ENCODE measurements around the gene ATP8B1. TPM values are rescaled to one million over a fixed set of nuclear protein-coding genes. Genes with fewer than 3 reads are reported as not detected.
"Not testable (repeated sequence)": the region's sequence is repeated elsewhere in the genome, so short reads cannot be mapped to it uniquely, and the experiment has no call there.

ATP8B1 gene
- total RNA-seq (2013): 0.06 TPM
- polyA plus RNA-seq: under 1 TPM; 0.02 to 0.11 (median 0.03) TPM
- polyA minus RNA-seq: under 0.01 and 0.16 TPM in 2 replicates
- 0.46 to 5.2 (median 1.3) reads per million in 11 experiments for total RNA-seq

DNA sequence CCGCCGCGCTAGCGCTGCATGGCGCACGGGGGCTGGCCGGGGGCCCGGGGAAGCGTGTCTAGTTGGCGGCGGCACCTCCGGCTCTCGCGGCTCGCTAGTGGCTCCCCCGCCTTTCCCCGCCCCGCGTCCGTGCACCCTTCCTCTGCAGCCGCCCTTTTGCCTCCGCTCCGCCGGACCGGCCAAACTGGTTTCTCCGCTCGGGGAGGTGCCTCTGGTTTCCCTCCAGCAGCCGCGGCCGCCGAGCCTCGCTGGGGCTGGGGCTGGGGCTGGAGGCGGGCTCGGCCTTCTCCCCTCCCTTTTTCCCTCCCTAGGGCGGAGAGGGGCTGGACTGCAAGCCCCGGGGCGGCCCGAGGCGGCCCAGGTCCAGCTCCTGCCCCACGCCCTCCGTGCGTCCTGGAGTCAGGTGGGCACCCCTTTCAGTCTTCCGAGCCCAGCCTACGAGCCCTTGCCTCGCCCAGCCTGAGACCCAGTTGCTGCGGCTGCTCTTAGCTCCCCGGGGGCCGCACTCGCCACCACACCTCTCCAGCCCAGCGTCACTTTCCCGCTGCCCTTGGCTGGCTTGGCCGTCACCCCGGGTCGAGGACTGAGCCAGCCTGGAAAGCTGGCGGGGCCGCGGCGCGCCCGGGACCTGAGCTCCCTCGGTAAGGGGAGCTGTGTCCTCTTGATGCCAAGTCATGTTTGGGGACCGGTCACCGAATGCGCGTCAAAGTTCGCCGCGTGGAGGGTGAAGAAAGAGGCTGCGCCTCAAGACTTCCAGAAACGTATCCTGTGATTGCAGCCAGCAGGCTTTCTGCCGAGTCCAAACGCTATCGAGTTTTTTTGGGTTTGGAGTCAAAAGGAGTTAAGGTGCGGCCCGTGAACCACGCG, at the start of gene ATP8B1:
TSS of gene ATP8B1 (minus strand) at position 213 of the 867 bp plus-strand sequence. CDS start 71,508 bp downstream, outside the sequence.
- H3K27ac ChIP-seq (ENCODE audit: low read depth in 1 of 2, low read length in 2 of 2): no peak within 1 kb of the TSS
- peak within 1 kb of the TSS; percentile 29 for H3K9ac ChIP-seq (ENCODE audit: insufficient read depth, low read length, poor library complexity, severe bottlenecking)
- H3K27me3 ChIP-seq (ENCODE audit: control insufficient read depth in 2 of 2, insufficient read depth in 2 of 2, low read length in 2 of 2): peaks cover 49 to 59% of the 10 kb centered on the region in 2 donors
- Mint-ChIP-seq H3K4me3 (peak within 1 kb of the TSS; percentile 78 to 93), H3K27ac (peak within 1 kb of the TSS in 1 of 7 donors; percentile 41), H3K9me3 (peaks cover 0 to 17% (median 11%) of the 10 kb centered on the region in 7 donors), H3K27me3 (ENCODE audit: low read depth in 3 of 3) (peaks cover 53 to 71% (median 70%) of the 10 kb centered on the region in 3 donors), H3K36me3 (peaks cover 2 to 4% of the 10 kb centered on the region in 2 donors), H3K4me1 (peaks cover 23% of the 10 kb centered on the region)
- H3K36me3 ChIP-seq (replicated peaks in 1 of 2; ENCODE audit: control insufficient read depth in 1 of 2, insufficient read depth in 2 of 2, low read length in 2 of 2): no peaks in the 10 kb centered on the region
- WGBS (ENCODE audit: insufficient coverage): under 1% methylated on average over 73 of the region's 77 CpGs
- TF ChIP-seq, protein P1, sequence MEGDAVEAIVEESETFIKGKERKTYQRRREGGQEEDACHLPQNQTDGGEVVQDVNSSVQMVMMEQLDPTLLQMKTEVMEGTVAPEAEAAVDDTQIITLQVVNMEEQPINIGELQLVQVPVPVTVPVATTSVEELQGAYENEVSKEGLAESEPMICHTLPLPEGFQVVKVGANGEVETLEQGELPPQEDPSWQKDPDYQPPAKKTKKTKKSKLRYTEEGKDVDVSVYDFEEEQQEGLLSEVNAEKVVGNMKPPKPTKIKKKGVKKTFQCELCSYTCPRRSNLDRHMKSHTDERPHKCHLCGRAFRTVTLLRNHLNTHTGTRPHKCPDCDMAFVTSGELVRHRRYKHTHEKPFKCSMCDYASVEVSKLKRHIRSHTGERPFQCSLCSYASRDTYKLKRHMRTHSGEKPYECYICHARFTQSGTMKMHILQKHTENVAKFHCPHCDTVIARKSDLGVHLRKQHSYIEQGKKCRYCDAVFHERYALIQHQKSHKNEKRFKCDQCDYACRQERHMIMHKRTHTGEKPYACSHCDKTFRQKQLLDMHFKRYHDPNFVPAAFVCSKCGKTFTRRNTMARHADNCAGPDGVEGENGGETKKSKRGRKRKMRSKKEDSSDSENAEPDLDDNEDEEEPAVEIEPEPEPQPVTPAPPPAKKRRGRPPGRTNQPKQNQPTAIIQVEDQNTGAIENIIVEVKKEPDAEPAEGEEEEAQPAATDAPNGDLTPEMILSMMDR (IDR thresholded peaks at IDR 0.05): no peak
- H3K4me2 ChIP-seq (replicated peaks; ENCODE audit: extremely low read depth, low read length, poor library complexity, severe bottlenecking): peak within 1 kb of the TSS; percentile 74
- H3K4me3 ChIP-seq (replicated peaks in 1 of 3; ENCODE audit: low read depth in 2 of 3, low read length in 3 of 3): peak within 1 kb of the TSS; percentile 29 to 75 (median 33)
- H3K79me2 ChIP-seq (ENCODE audit: insufficient read depth, low read length): no peaks in the 10 kb centered on the region
- intact Hi-C loops (cut with micrococcal nuclease): no loop called here
- peak within 1 kb of the TSS; percentile 68 for H2AFZ ChIP-seq (ENCODE audit: insufficient read depth, low read depth, low read length, poor library complexity, severe bottlenecking)
- no peak for DNase-seq
- no peaks in the 10 kb centered on the region for H4K20me1 ChIP-seq (ENCODE audit: insufficient read depth, low read length)
- peaks cover 0 to 14% of the 10 kb centered on the region in 2 donors for H3K9me3 ChIP-seq (replicated peaks in 1 of 2; ENCODE audit: control insufficient read depth in 1 of 2, insufficient read depth in 1 of 2, low read length in 2 of 2)
- H3K4me1 ChIP-seq (ENCODE audit: control insufficient read depth in 1 of 2, insufficient read depth in 2 of 2, low read length in 2 of 2): peaks cover 20 to 26% of the 10 kb centered on the region in 2 donors

GRCh38 chr18:57850063-57850462, 46.9 kb upstream of the ATP8B1 start:
- H3K4me2 ChIP-seq (replicated peaks; ENCODE audit: extremely low read depth, low read length, poor library complexity, severe bottlenecking): no peak overlapping the region
- H3K9ac ChIP-seq (ENCODE audit: insufficient read depth, low read length, poor library complexity, severe bottlenecking): no peak overlapping the region
- no peaks in the 10 kb centered on the region for H3K27me3 ChIP-seq (ENCODE audit: control insufficient read depth in 2 of 2, insufficient read depth in 2 of 2, low read length in 2 of 2)
- H3K4me1 ChIP-seq (ENCODE audit: control insufficient read depth in 1 of 2, insufficient read depth in 2 of 2, low read length in 2 of 2): no peaks in the 10 kb centered on the region
- peaks cover 0 to 6% (median 2%) of the 10 kb centered on the region in 3 donors for H3K27me3 Mint-ChIP-seq (ENCODE audit: low read depth in 3 of 3)
- intact Hi-C loops (cut with micrococcal nuclease): no loop called here
- H3K4me1 Mint-ChIP-seq: no peaks in the 10 kb centered on the region
- no peak overlapping the region for H3K4me3 Mint-ChIP-seq
- no peaks in the 10 kb centered on the region for H3K79me2 ChIP-seq (ENCODE audit: insufficient read depth, low read length)
- TF ChIP-seq, protein P1 (IDR thresholded peaks at IDR 0.05): no peak
- H2AFZ ChIP-seq (ENCODE audit: insufficient read depth, low read depth, low read length, poor library complexity, severe bottlenecking): no peak overlapping the region
- no peaks in the 10 kb centered on the region for H3K9me3 ChIP-seq (replicated peaks in 1 of 2; ENCODE audit: control insufficient read depth in 1 of 2, insufficient read depth in 1 of 2, low read length in 2 of 2)
- no peak overlapping the region for H3K27ac Mint-ChIP-seq
- H3K4me3 ChIP-seq (replicated peaks in 1 of 3; ENCODE audit: low read depth in 2 of 3, low read length in 3 of 3): no peak overlapping the region
- DNase-seq: no peak
- peaks cover 0 to 8% (median 1%) of the 10 kb centered on the region in 7 donors for H3K9me3 Mint-ChIP-seq
- no peaks in the 10 kb centered on the region for H4K20me1 ChIP-seq (ENCODE audit: insufficient read depth, low read length)
- no peaks in the 10 kb centered on the region for H3K36me3 Mint-ChIP-seq
- no peak overlapping the region for H3K27ac ChIP-seq (ENCODE audit: low read depth in 1 of 2, low read length in 2 of 2)
- H3K36me3 ChIP-seq (replicated peaks in 1 of 2; ENCODE audit: control insufficient read depth in 1 of 2, insufficient read depth in 2 of 2, low read length in 2 of 2): no peaks in the 10 kb centered on the region
- 85% methylated on average over 3 of the region's 3 CpGs for WGBS (ENCODE audit: insufficient coverage)

DNA sequence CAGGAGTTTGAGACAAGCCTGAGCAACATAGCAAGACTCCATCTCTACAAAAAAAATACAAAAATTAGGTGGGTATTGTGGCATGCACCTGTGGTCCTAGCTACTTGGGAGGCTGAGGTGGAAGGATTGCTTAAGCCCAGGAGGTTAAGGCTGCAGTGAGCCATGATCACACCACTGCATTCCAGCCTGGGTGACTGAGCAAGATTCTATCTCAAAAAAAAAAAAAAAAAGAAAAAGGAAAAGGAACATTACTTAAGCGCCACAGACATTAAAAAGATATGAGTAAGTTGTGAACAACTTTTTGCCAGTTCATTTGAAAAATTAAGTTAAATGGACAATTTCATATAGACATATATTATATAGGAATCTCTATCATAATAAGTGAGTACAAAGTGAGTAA, 45.3 kb upstream of the ATP8B1 start:
- WGBS (ENCODE audit: insufficient coverage): no CpG with 5 or more reads among the region's 1 CpG
- H3K4me1 Mint-ChIP-seq; H3K36me3 ChIP-seq (replicated peaks in 1 of 2; ENCODE audit: control insufficient read depth in 1 of 2, insufficient read depth in 2 of 2, low read length in 2 of 2); H3K4me3 ChIP-seq (replicated peaks in 1 of 3; ENCODE audit: low read depth in 2 of 3, low read length in 3 of 3); H3K27ac ChIP-seq (ENCODE audit: low read depth in 1 of 2, low read length in 2 of 2); H3K27me3 Mint-ChIP-seq (ENCODE audit: low read depth in 3 of 3); intact Hi-C loops (cut with micrococcal nuclease); H3K4me1 ChIP-seq (ENCODE audit: control insufficient read depth in 1 of 2, insufficient read depth in 2 of 2, low read length in 2 of 2); H3K9me3 ChIP-seq (replicated peaks in 1 of 2; ENCODE audit: control insufficient read depth in 1 of 2, insufficient read depth in 1 of 2, low read length in 2 of 2); DNase-seq; H2AFZ ChIP-seq (ENCODE audit: insufficient read depth, low read depth, low read length, poor library complexity, severe bottlenecking); H3K9ac ChIP-seq (ENCODE audit: insufficient read depth, low read length, poor library complexity, severe bottlenecking); H3K4me3 Mint-ChIP-seq; H3K9me3 Mint-ChIP-seq; H3K36me3 Mint-ChIP-seq; H3K27me3 ChIP-seq (ENCODE audit: control insufficient read depth in 2 of 2, insufficient read depth in 2 of 2, low read length in 2 of 2); H4K20me1 ChIP-seq (ENCODE audit: insufficient read depth, low read length); H3K79me2 ChIP-seq (ENCODE audit: insufficient read depth, low read length); H3K27ac Mint-ChIP-seq; H3K4me2 ChIP-seq (replicated peaks; ENCODE audit: extremely low read depth, low read length, poor library complexity, severe bottlenecking): not testable (repeated sequence)

All from CD14-positive monocyte (primary cell).